MCF 10A (cell line): ENCODE measurements around the gene ATP1B2. TPM values are rescaled to one million over a fixed set of nuclear protein-coding genes. Genes with fewer than 3 reads are reported as not detected.

Experiments
- Bru-seq: library from RNA; stranded (reverse); fragments of 400-500 nt; gene quantifications from one replicate; lab custom pipeline; 2021; lab: Mats Ljungman, UMichigan
- BruChase-seq, 2 experiments: library from RNA; stranded (reverse); fragments of 400-500 nt; gene quantifications; one replicate each; lab custom pipeline; 2021; lab: Mats Ljungman, UMichigan
- BruUV-seq: library from RNA; stranded (reverse); fragments of 400-500 nt; replicated peaks from 2 replicates; lab custom pipeline; 2021; lab: Mats Ljungman, UMichigan
- CTCF ChIA-PET: fragments of 300-600 bp; sonication (Branson Sonifier 250); formaldehyde crosslinking; extraction: SDS; loops from one replicate; lab custom pipeline; 2021; ENCODE audit warnings: antibody characterized with exemption, inconsistent platforms; lab: Yijun Ruan, JAX
- POLR2A ChIA-PET: fragments of 300-600, 350-650 bp; sonication (Branson Sonifier 250); formaldehyde crosslinking; extraction: SDS; loops from one replicate; lab custom pipeline; 2020; ENCODE audit warnings: antibody characterized with exemption, inconsistent platforms; lab: Yijun Ruan, JAX
- DNase-seq: peaks from one replicate; pipeline ENCODE4 v3.0.0-alpha.2; 2018; ENCODE audit not compliant: unreplicated experiment
- H3K27ac Mint-ChIP-seq: one replicate; pipeline ENCODE4 v1.8.0; 2022; ENCODE audit warnings: mild to moderate bottlenecking, low read depth, mixed read lengths; ENCODE audit not compliant: unreplicated experiment
- H3K27me3 Mint-ChIP-seq: one replicate; pipeline ENCODE4 v1.8.0; 2022; ENCODE audit warnings: mixed read lengths; ENCODE audit not compliant: insufficient read depth, unreplicated experiment
- H3K36me3 Mint-ChIP-seq: one replicate; pipeline ENCODE4 v1.8.0; 2022; ENCODE audit warnings: mild to moderate bottlenecking, moderate library complexity, mixed read lengths; ENCODE audit not compliant: insufficient read depth, unreplicated experiment
- H3K4me1 Mint-ChIP-seq: one replicate; pipeline ENCODE4 v1.8.0; 2022; ENCODE audit warnings: mixed read lengths; ENCODE audit not compliant: insufficient read depth, unreplicated experiment
- H3K4me3 Mint-ChIP-seq: one replicate; pipeline ENCODE4 v1.8.0; 2022; ENCODE audit warnings: mild to moderate bottlenecking, moderate library complexity, mixed read lengths; ENCODE audit not compliant: unreplicated experiment
- H3K9me3 Mint-ChIP-seq: one replicate; pipeline ENCODE4 v1.8.0; 2022; ENCODE audit warnings: mixed read lengths; ENCODE audit not compliant: unreplicated experiment
- intact Hi-C: fragments of 100-400 bp; cut with micrococcal nuclease; formaldehyde crosslinking; loops from 2 replicates; pipeline ENCODE4 v1.14.1; 2022
- long read RNA-seq: library from polyadenylated mRNA; stranded (forward); transcript quantifications from one replicate; pipeline ENCODE4 v2.0.0, GENCODE V29; 2022
- total RNA-seq: library from RNA; stranded (reverse); gene quantifications from 2 replicates; pipeline ENCODE4 v1.2.3, GENCODE V29; 2022
- TF ChIP-seq, protein P1 (sequence below): fragments of 200-600 bp; IDR thresholded peaks from one replicate; pipeline ENCODE4 v1.8.0; 2022; ENCODE audit warnings: antibody characterized with exemption, mild to moderate bottlenecking; ENCODE audit not compliant: unreplicated experiment

ATP1B2 gene
- total RNA-seq (not detected in 2 replicates), Bru-seq, nascent RNA (not detected), BruChase-seq, experiment 1, labeled RNA remaining after a 6-hour chase (not detected), BruChase-seq, experiment 2, labeled RNA remaining after a 2-hour chase (not detected)
- long read RNA-seq, result 0 reads

- Mint-ChIP-seq H3K9me3 (no peaks in the 10 kb centered on the region), H3K4me1 (peaks cover 15% of the 10 kb centered on the region), H3K27ac (no peak within 1 kb of the TSS), H3K27me3 (peaks cover 58% of the 10 kb centered on the region), H3K4me3 (peak within 1 kb of the TSS; percentile 71), H3K36me3 (peaks cover 5% of the 10 kb centered on the region)
- TF ChIP-seq, protein P1, sequence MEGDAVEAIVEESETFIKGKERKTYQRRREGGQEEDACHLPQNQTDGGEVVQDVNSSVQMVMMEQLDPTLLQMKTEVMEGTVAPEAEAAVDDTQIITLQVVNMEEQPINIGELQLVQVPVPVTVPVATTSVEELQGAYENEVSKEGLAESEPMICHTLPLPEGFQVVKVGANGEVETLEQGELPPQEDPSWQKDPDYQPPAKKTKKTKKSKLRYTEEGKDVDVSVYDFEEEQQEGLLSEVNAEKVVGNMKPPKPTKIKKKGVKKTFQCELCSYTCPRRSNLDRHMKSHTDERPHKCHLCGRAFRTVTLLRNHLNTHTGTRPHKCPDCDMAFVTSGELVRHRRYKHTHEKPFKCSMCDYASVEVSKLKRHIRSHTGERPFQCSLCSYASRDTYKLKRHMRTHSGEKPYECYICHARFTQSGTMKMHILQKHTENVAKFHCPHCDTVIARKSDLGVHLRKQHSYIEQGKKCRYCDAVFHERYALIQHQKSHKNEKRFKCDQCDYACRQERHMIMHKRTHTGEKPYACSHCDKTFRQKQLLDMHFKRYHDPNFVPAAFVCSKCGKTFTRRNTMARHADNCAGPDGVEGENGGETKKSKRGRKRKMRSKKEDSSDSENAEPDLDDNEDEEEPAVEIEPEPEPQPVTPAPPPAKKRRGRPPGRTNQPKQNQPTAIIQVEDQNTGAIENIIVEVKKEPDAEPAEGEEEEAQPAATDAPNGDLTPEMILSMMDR, result no peak
- ChIA-PET CTCF (interaction anchor here (0.6 to 1.1 kb wide), 7 partner anchors 18 to 210 kb away, joined by 3 to 7 read pairs (median 3); partner anchors contain the start of gene TP53), POLR2A (interaction anchor here (1.9 kb wide), 1 partner anchor 37 kb away, joined by 9 read pairs; the partner anchor contains the start of genes TP53 and WRAP53)
- no TSS peak for BruUV-seq
- intact Hi-C loops, result no loop called here
- peak; percentile 46 for DNase-seq
Observed at GRCh38 chr17:7650509-7651096, at the start of gene ATP1B2. ATP1B2 (plus strand) TSS chr17:7650926; CDS start chr17:7651519, 593 bp downstream.

GRCh38 chr17:7606280-7606679, 44.4 kb upstream of the ATP1B2 start:
- Mint-ChIP-seq H3K4me1 (peaks cover 10% of the 10 kb centered on the region), H3K36me3 (peaks cover 81% of the 10 kb centered on the region), H3K27me3 (no peaks in the 10 kb centered on the region), H3K9me3 (no peaks in the 10 kb centered on the region), H3K4me3 (no peak overlapping the region), H3K27ac (no peak overlapping the region)
- no TSS peak for BruUV-seq
- ChIA-PET CTCF (no interaction called here), POLR2A (interaction anchor here (10.5 kb wide), 1 partner anchor 18 kb away, joined by 206 read pairs; the partner anchor contains the start of genes MPDU1 and SOX15)
- intact Hi-C loops, result no loop called here
- TF ChIP-seq, protein P1, result no peak
- no peak for DNase-seq

- Mint-ChIP-seq H3K4me3 (peak overlapping the region; percentile 38), H3K9me3 (no peaks in the 10 kb centered on the region), H3K27ac (peak overlapping the region; percentile 57), H3K36me3 (peaks cover 46% of the 10 kb centered on the region), H3K4me1 (peaks cover 32% of the 10 kb centered on the region), H3K27me3 (no peaks in the 10 kb centered on the region)
- CTCF ChIA-PET, result interaction anchor here (0.8 to 1.9 kb wide), 5 partner anchors 10 to 62 kb away, joined by 3 to 6 read pairs (median 4); no protein-coding TSS in a partner anchor
- BruUV-seq, result no TSS peak
- TF ChIP-seq, protein P1, result no peak
- POLR2A ChIA-PET, result interaction anchor here (0.6 to 10.5 kb wide), 5 partner anchors 10 to 76 kb away, joined by 3 to 206 read pairs (median 5); partner anchors contain the start of genes MPDU1, SAT2, SOX15 and TP53
- intact Hi-C loops, result no loop called here
- DNase-seq, result no peak
Observed at GRCh38 chr17:7610641-7611040, 40.1 kb upstream of the ATP1B2 start.
